ENCODE results near the gene TLE7. TPM values are rescaled to one million over a fixed set of nuclear protein-coding genes. Genes with fewer than 3 reads are reported as not detected.

The TLE7 gene
- total RNA-seq, 1 experiment from 2014 or later = not detected

GRCh38 chr16:71432906-71433305 is 8.9 kb downstream of the TLE7 start:
- peaks cover 2% of the 10 kb centered on the region; the same call in 1 of the 2 replicates for H3K27me3 ChIP-seq (ENCODE audit: control insufficient read depth, insufficient read depth, low read length)

GRCh38 chr16:71431991-71432390 is 9.9 kb downstream of the TLE7 start:
- DNase-seq = no peak
- no peaks in the 10 kb centered on the region for H3K36me3 ChIP-seq (replicated peaks; ENCODE audit: control insufficient read depth, insufficient read depth, low read length)
- no peak overlapping the region for H3K4me3 ChIP-seq (ENCODE audit: insufficient read depth, low read depth, low read length)
- no peaks in the 10 kb centered on the region; the same call in 1 of the 2 replicates for H3K27me3 ChIP-seq (ENCODE audit: control insufficient read depth, insufficient read depth, low read length)

More at GRCh38 chr16:71432906-71433305, 8.9 kb downstream of the TLE7 start:
- no peak for DNase-seq
- no peak overlapping the region for H3K4me3 ChIP-seq (ENCODE audit: insufficient read depth, low read depth, low read length)
- H3K36me3 ChIP-seq (replicated peaks; ENCODE audit: control insufficient read depth, insufficient read depth, low read length) = no peaks in the 10 kb centered on the region

GRCh38 chr16:71431176-71431575 is 10.7 kb downstream of the TLE7 start:
- Histone ChIP-seq H3K4me3 (ENCODE audit: insufficient read depth, low read depth, low read length) (no peak overlapping the region), H3K36me3 (replicated peaks; ENCODE audit: control insufficient read depth, insufficient read depth, low read length) (no peaks in the 10 kb centered on the region)
- DNase-seq = no peak

GRCh38 chr16:71430744-71431143 is 11.1 kb downstream of the TLE7 start:
- Histone ChIP-seq H3K36me3 (replicated peaks; ENCODE audit: control insufficient read depth, insufficient read depth, low read length) (no peaks in the 10 kb centered on the region), H3K27me3 (ENCODE audit: control insufficient read depth, insufficient read depth, low read length) (peaks cover 3% of the 10 kb centered on the region; the same call in 1 of the 2 replicates), H3K4me3 (ENCODE audit: insufficient read depth, low read depth, low read length) (no peak overlapping the region)
- DNase-seq = no peak

More at GRCh38 chr16:71431176-71431575, 10.7 kb downstream of the TLE7 start:
- H3K27me3 ChIP-seq (ENCODE audit: control insufficient read depth, insufficient read depth, low read length) = no peaks in the 10 kb centered on the region; the same call in 1 of the 2 replicates

- H3K27me3 ChIP-seq (ENCODE audit: control insufficient read depth, insufficient read depth, low read length) = peaks cover 13% of the 10 kb centered on the region
These were observed 12.3 kb downstream of the TLE7 start for GRCh38 chr16:71429581-71429980.

GRCh38 chr16:71428883-71429282 is 13.0 kb downstream of the TLE7 start:
- no peak for DNase-seq
- Histone ChIP-seq H3K27me3 (ENCODE audit: control insufficient read depth, insufficient read depth, low read length) (peaks cover 18% of the 10 kb centered on the region), H3K36me3 (replicated peaks; ENCODE audit: control insufficient read depth, insufficient read depth, low read length) (no peaks in the 10 kb centered on the region), H3K4me3 (ENCODE audit: insufficient read depth, low read depth, low read length) (no peak overlapping the region)

More at GRCh38 chr16:71429581-71429980, 12.3 kb downstream of the TLE7 start:
- no peaks in the 10 kb centered on the region for H3K36me3 ChIP-seq (replicated peaks; ENCODE audit: control insufficient read depth, insufficient read depth, low read length)
- H3K4me3 ChIP-seq (ENCODE audit: insufficient read depth, low read depth, low read length) = no peak overlapping the region
- DNase-seq = no peak

GRCh38 chr16:71428385-71428784 is 13.5 kb downstream of the TLE7 start:
- H3K27me3 ChIP-seq (ENCODE audit: control insufficient read depth, insufficient read depth, low read length) = peaks cover 20% of the 10 kb centered on the region

GRCh38 chr16:71426880-71427615 is 14.8 kb downstream of the TLE7 start:
- no peaks in the 10 kb centered on the region for H3K36me3 ChIP-seq (replicated peaks; ENCODE audit: control insufficient read depth, insufficient read depth, low read length)
- peak overlapping the region; percentile 4; the same call in 1 of the 2 replicates for H3K4me3 ChIP-seq (ENCODE audit: insufficient read depth, low read depth, low read length)
- H3K27me3 ChIP-seq (ENCODE audit: control insufficient read depth, insufficient read depth, low read length) = peaks cover 20% of the 10 kb centered on the region
- peak; percentile 59 for DNase-seq

More at GRCh38 chr16:71428385-71428784, 13.5 kb downstream of the TLE7 start:
- no peak for DNase-seq
- no peak overlapping the region for H3K4me3 ChIP-seq (ENCODE audit: insufficient read depth, low read depth, low read length)
- no peaks in the 10 kb centered on the region for H3K36me3 ChIP-seq (replicated peaks; ENCODE audit: control insufficient read depth, insufficient read depth, low read length)

GRCh38 chr16:71426069-71426879 is 15.6 kb downstream of the TLE7 start:
- DNase-seq = peak; percentile 93
- peaks cover 20% of the 10 kb centered on the region for H3K27me3 ChIP-seq (ENCODE audit: control insufficient read depth, insufficient read depth, low read length)

GRCh38 chr16:71425746-71426068 is 16.1 kb downstream of the TLE7 start:
- peaks cover 20% of the 10 kb centered on the region for H3K27me3 ChIP-seq (ENCODE audit: control insufficient read depth, insufficient read depth, low read length)
- DNase-seq = no peak

More at GRCh38 chr16:71426069-71426879, 15.6 kb downstream of the TLE7 start:
- H3K4me3 ChIP-seq (ENCODE audit: insufficient read depth, low read depth, low read length) = peak overlapping the region; percentile 74
- no peaks in the 10 kb centered on the region for H3K36me3 ChIP-seq (replicated peaks; ENCODE audit: control insufficient read depth, insufficient read depth, low read length)

GRCh38 chr16:71424626-71425025 is 17.2 kb downstream of the TLE7 start:
- no peaks in the 10 kb centered on the region for H3K36me3 ChIP-seq (replicated peaks; ENCODE audit: control insufficient read depth, insufficient read depth, low read length)
- H3K27me3 ChIP-seq (ENCODE audit: control insufficient read depth, insufficient read depth, low read length) = peaks cover 20% of the 10 kb centered on the region
- no peak for DNase-seq
- no peak overlapping the region for H3K4me3 ChIP-seq (ENCODE audit: insufficient read depth, low read depth, low read length)

More at GRCh38 chr16:71425746-71426068, 16.1 kb downstream of the TLE7 start:
- H3K36me3 ChIP-seq (replicated peaks; ENCODE audit: control insufficient read depth, insufficient read depth, low read length) = no peaks in the 10 kb centered on the region
- H3K4me3 ChIP-seq (ENCODE audit: insufficient read depth, low read depth, low read length) = peak overlapping the region; percentile 74

GRCh38 chr16:71423865-71424264 is 18.0 kb downstream of the TLE7 start:
- no peak for DNase-seq
- no peaks in the 10 kb centered on the region for H3K36me3 ChIP-seq (replicated peaks; ENCODE audit: control insufficient read depth, insufficient read depth, low read length)
- H3K27me3 ChIP-seq (ENCODE audit: control insufficient read depth, insufficient read depth, low read length) = peaks cover 20% of the 10 kb centered on the region
- H3K4me3 ChIP-seq (ENCODE audit: insufficient read depth, low read depth, low read length) = no peak overlapping the region

GRCh38 chr16:71423016-71423415 is 18.8 kb downstream of the TLE7 start:
- Histone ChIP-seq H3K4me3 (ENCODE audit: insufficient read depth, low read depth, low read length) (no peak overlapping the region), H3K27me3 (ENCODE audit: control insufficient read depth, insufficient read depth, low read length) (peaks cover 20% of the 10 kb centered on the region), H3K36me3 (replicated peaks; ENCODE audit: control insufficient read depth, insufficient read depth, low read length) (no peaks in the 10 kb centered on the region)
- no peak for DNase-seq

- no peaks in the 10 kb centered on the region for H3K36me3 ChIP-seq (replicated peaks; ENCODE audit: control insufficient read depth, insufficient read depth, low read length)
- H3K27me3 ChIP-seq (ENCODE audit: control insufficient read depth, insufficient read depth, low read length) = peaks cover 20% of the 10 kb centered on the region
- H3K4me3 ChIP-seq (ENCODE audit: insufficient read depth, low read depth, low read length) = no peak overlapping the region
- DNase-seq = peak; percentile 84
These were observed 19.9 kb downstream of the TLE7 start for GRCh38 chr16:71421911-71422310.

GRCh38 chr16:71414038-71414437 is 27.8 kb downstream of the TLE7 start:
- no peak for DNase-seq
- Histone ChIP-seq H3K4me3 (ENCODE audit: insufficient read depth, low read depth, low read length) (no peak overlapping the region), H3K36me3 (replicated peaks; ENCODE audit: control insufficient read depth, insufficient read depth, low read length) (no peaks in the 10 kb centered on the region), H3K27me3 (ENCODE audit: control insufficient read depth, insufficient read depth, low read length) (no peaks in the 10 kb centered on the region; the same call in 1 of the 2 replicates)
